Left ventricle myocardium inferior (tissue), 1 donor: ENCODE measurements around the gene PTPN14. TPM values are rescaled to one million over a fixed set of nuclear protein-coding genes. Genes with fewer than 3 reads are reported as not detected.

Experiments
- DNase-seq: peaks from one replicate; pipeline ENCODE4 v3.0.0-alpha.2; 2020
- H3K27ac ChIP-seq: fragments of 200-600 bp; replicated peaks from 2 replicates; pipeline ENCODE4 v1.8.0; 2021
- H3K27me3 ChIP-seq: fragments of 200-600 bp; 2 replicates; pipeline ENCODE4 v1.8.0; 2021; ENCODE audit warnings: low read depth
- H3K36me3 ChIP-seq: fragments of 200-600 bp; 2 replicates; pipeline ENCODE4 v1.8.0; 2021
- H3K4me1 ChIP-seq: fragments of 200-600 bp; 2 replicates; pipeline ENCODE4 v1.8.0; 2021
- H3K4me3 ChIP-seq: fragments of 200-600 bp; 2 replicates; pipeline ENCODE4 v1.8.0; 2021; ENCODE audit warnings: mild to moderate bottlenecking, moderate library complexity
- H3K9me3 ChIP-seq: fragments of 200-600 bp; replicated peaks from 2 replicates; pipeline ENCODE4 v1.8.0; 2021
- CTCF ChIP-seq: fragments of 200-600 bp; IDR thresholded peaks from 2 replicates; pipeline ENCODE4 v1.8.0; 2021; ENCODE audit warnings: antibody characterized with exemption, mild to moderate bottlenecking, borderline replicate concordance
- intact Hi-C: fragments of 100-400 bp; cut with micrococcal nuclease; formaldehyde crosslinking; loops from one replicate; pipeline ENCODE4 v1.11.0; 2022
- total RNA-seq: library from RNA; stranded (reverse); fragmentation: NEBNext Ultra II Directional; extraction: Animal tissue kit (Norgen Biotek cat#: 25700); gene quantifications from one replicate; pipeline ENCODE4 v1.2.1, GENCODE V29; 2021
- donor health status: DM: no; HTN: yes; CAD: no; lungs with severe emphysema.

The PTPN14 gene
- total RNA-seq, 1 donor from 2014 or later, result 32.5 TPM

- Histone ChIP-seq H3K4me3 (no peak overlapping the region), H3K4me1 (peaks cover 46% of the 10 kb centered on the region), H3K9me3 (no peaks in the 10 kb centered on the region), H3K27me3 (no peaks in the 10 kb centered on the region), H3K27ac (no peak overlapping the region), H3K36me3 (peaks cover 14% of the 10 kb centered on the region)
- DNase-seq, result no peak
- TF ChIP-seq CTCF, result no peak
- intact Hi-C loops, result no loop called here
Measured at GRCh38 chr1:214453109-214453722, 98.2 kb downstream of the PTPN14 start.

- Histone ChIP-seq H3K9me3 (no peaks in the 10 kb centered on the region), H3K27ac (no peak overlapping the region), H3K4me1 (peaks cover 46% of the 10 kb centered on the region), H3K27me3 (no peaks in the 10 kb centered on the region), H3K36me3 (peaks cover 14% of the 10 kb centered on the region), H3K4me3 (no peak overlapping the region)
- DNase-seq, result no peak
- intact Hi-C loops, result no loop called here
- no peak for TF ChIP-seq CTCF
Measured at GRCh38 chr1:214452152-214452784, 99.1 kb downstream of the PTPN14 start.

GRCh38 chr1:214451596-214451995 lies 99.8 kb downstream of the PTPN14 start:
- no peaks in the 10 kb centered on the region for H3K9me3 ChIP-seq
- TF ChIP-seq CTCF, result no peak
- H3K27ac ChIP-seq, result no peak overlapping the region
- DNase-seq, result no peak
- peaks cover 14% of the 10 kb centered on the region for H3K36me3 ChIP-seq
- intact Hi-C loops, result no loop called here
- peaks cover 43% of the 10 kb centered on the region for H3K4me1 ChIP-seq
- no peaks in the 10 kb centered on the region for H3K27me3 ChIP-seq
- H3K4me3 ChIP-seq, result no peak overlapping the region

- H3K4me3 ChIP-seq, result no peak overlapping the region
- no peak for DNase-seq
- no peaks in the 10 kb centered on the region for H3K27me3 ChIP-seq
- H3K36me3 ChIP-seq, result peaks cover 14% of the 10 kb centered on the region
- no peak for TF ChIP-seq CTCF
- no peaks in the 10 kb centered on the region for H3K9me3 ChIP-seq
- intact Hi-C loops, result no loop called here
- peaks cover 43% of the 10 kb centered on the region for H3K4me1 ChIP-seq
- no peak overlapping the region for H3K27ac ChIP-seq
Measured at GRCh38 chr1:214449371-214449770, 102.0 kb downstream of the PTPN14 start.

GRCh38 chr1:214448536-214448935 lies 102.9 kb downstream of the PTPN14 start:
- Histone ChIP-seq H3K4me1 (peaks cover 39% of the 10 kb centered on the region), H3K27me3 (no peaks in the 10 kb centered on the region), H3K36me3 (peaks cover 14% of the 10 kb centered on the region), H3K27ac (no peak overlapping the region), H3K9me3 (no peaks in the 10 kb centered on the region), H3K4me3 (no peak overlapping the region)
- DNase-seq, result no peak
- intact Hi-C loops, result no loop called here
- no peak for TF ChIP-seq CTCF
